Thoracic aorta (tissue), 2 donors: ENCODE results near the gene KAT2B. TPM values are rescaled to one million over a fixed set of nuclear protein-coding genes. Genes with fewer than 3 reads are reported as not detected.

Experiments used
- ATAC-seq: fragments of 150-250 bp; one replicate; pipeline ENCODE4 v1.8.0; 2017; ENCODE audit warnings: low read depth; ENCODE audit not compliant: insufficient number of reproducible peaks, low FRiP score
- DNase-seq: peaks from one replicate; pipeline ENCODE4 v3.0.0-alpha.2; 2020; ENCODE audit warnings: low spot score
- H3K27ac ChIP-seq, 2 donors: fragments of 200-600 bp; sonication (generic); 1 replicate in 1 of 2; 2 replicates in 1 of 2; pipeline ENCODE4 v1.5.1; 2016; ENCODE audit warnings: mild to moderate bottlenecking in 2 of 2, moderate library complexity in 2 of 2
- H3K27me3 ChIP-seq: fragments of 200-600 bp; sonication (generic); replicated peaks from 2 replicates; pipeline ENCODE4 v1.6.0; 2016; ENCODE audit warnings: mild to moderate bottlenecking; ENCODE audit not compliant: insufficient read depth
- H3K36me3 ChIP-seq: fragments of 200-600 bp; sonication (generic); one replicate; pipeline ENCODE4 v1.5.1; 2016
- H3K4me1 ChIP-seq, 2 donors: fragments of 200-600 bp; sonication (generic); 1 replicate in 1 of 2; 2 replicates in 1 of 2; pipeline versions ENCODE4 v1.5.1 to v1.6.0; 2016; ENCODE audit warnings: low read depth in 2 of 2, mild to moderate bottlenecking in 1 of 2; ENCODE audit not compliant: control insufficient read depth in 1 of 2
- H3K4me3 ChIP-seq: fragments of 200-600 bp; sonication (generic); 2 replicates; pipeline ENCODE4 v1.5.1; 2016; ENCODE audit warnings: mild to moderate bottlenecking
- H3K9me3 ChIP-seq: fragments of 200-600 bp; sonication (generic); 2 replicates; pipeline ENCODE4 v1.5.1; 2016
- CTCF ChIP-seq: fragments of 200-600 bp; sonication (generic); IDR thresholded peaks from one replicate; pipeline ENCODE4 v1.5.1; 2019; ENCODE audit warnings: antibody characterized with exemption
- total RNA-seq, 2 donors: library from RNA; depleted of rRNA; stranded (reverse); fragments of >200 nt; gene quantifications; one replicate each; pipeline versions ENCODE4 v1.1.0 to v1.2.3, GENCODE V29; 2016

The KAT2B gene
- total RNA-seq, 2 donors from 2014 or later: 48.0 to 72.8 TPM

GRCh38 chr3:20073068-20073467 lies 32.8 kb downstream of the KAT2B start:
- H3K36me3 ChIP-seq: no peaks in the 10 kb centered on the region
- TF ChIP-seq CTCF: no peak
- DNase-seq: no peak
- no peak overlapping the region for H3K27ac ChIP-seq
- no peaks in the 10 kb centered on the region for H3K27me3 ChIP-seq
- ATAC-seq: no peak
- H3K4me1 ChIP-seq: peaks cover 0 to 23% of the 10 kb centered on the region in 2 donors
- no peaks in the 10 kb centered on the region for H3K9me3 ChIP-seq
- no peak overlapping the region for H3K4me3 ChIP-seq

DNA sequence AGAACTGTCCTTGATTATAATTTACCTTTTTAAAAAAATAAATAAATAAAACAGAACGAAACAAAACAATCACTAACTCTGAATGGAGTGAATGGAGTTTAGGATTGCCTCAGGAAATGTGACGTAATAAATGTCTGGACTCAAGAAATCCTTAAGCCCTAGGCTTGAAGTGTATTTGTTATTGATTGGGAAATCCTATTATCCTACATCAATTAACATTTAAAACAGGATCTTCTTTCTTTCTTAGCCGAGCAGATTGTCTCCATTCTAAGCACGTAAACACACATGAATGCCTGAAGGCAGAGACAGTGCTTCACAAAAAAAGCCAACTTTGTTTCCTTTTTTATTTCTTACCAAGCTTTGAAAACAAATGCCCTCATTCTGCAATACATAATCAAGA lies 33.4 kb downstream of the KAT2B start:
- TF ChIP-seq CTCF: no peak
- H3K4me1 ChIP-seq: peaks cover 0 to 17% of the 10 kb centered on the region in 2 donors
- H3K4me3 ChIP-seq: no peak overlapping the region
- H3K9me3 ChIP-seq: no peaks in the 10 kb centered on the region
- DNase-seq (no peak), ATAC-seq (no peak)
- no peak overlapping the region for H3K27ac ChIP-seq
- H3K27me3 ChIP-seq: no peaks in the 10 kb centered on the region
- H3K36me3 ChIP-seq: no peaks in the 10 kb centered on the region

GRCh38 chr3:20074226-20075063 lies 34.2 kb downstream of the KAT2B start:
- no peak for TF ChIP-seq CTCF
- peaks cover 0 to 10% of the 10 kb centered on the region in 2 donors for H3K4me1 ChIP-seq
- no peak for DNase-seq
- no peaks in the 10 kb centered on the region for H3K36me3 ChIP-seq
- H3K9me3 ChIP-seq: no peaks in the 10 kb centered on the region
- H3K4me3 ChIP-seq: no peak overlapping the region
- ATAC-seq: no peak
- no peak overlapping the region for H3K27ac ChIP-seq
- no peaks in the 10 kb centered on the region for H3K27me3 ChIP-seq

GRCh38 chr3:20075197-20075596 lies 35.0 kb downstream of the KAT2B start:
- Histone ChIP-seq H3K27me3 (no peaks in the 10 kb centered on the region), H3K4me1 (peaks cover 5 to 18% of the 10 kb centered on the region in 2 donors), H3K4me3 (no peak overlapping the region), H3K27ac (no peak overlapping the region), H3K36me3 (no peaks in the 10 kb centered on the region), H3K9me3 (no peaks in the 10 kb centered on the region)
- DNase-seq: no peak
- no peak for ATAC-seq
- TF ChIP-seq CTCF: no peak

DNA sequence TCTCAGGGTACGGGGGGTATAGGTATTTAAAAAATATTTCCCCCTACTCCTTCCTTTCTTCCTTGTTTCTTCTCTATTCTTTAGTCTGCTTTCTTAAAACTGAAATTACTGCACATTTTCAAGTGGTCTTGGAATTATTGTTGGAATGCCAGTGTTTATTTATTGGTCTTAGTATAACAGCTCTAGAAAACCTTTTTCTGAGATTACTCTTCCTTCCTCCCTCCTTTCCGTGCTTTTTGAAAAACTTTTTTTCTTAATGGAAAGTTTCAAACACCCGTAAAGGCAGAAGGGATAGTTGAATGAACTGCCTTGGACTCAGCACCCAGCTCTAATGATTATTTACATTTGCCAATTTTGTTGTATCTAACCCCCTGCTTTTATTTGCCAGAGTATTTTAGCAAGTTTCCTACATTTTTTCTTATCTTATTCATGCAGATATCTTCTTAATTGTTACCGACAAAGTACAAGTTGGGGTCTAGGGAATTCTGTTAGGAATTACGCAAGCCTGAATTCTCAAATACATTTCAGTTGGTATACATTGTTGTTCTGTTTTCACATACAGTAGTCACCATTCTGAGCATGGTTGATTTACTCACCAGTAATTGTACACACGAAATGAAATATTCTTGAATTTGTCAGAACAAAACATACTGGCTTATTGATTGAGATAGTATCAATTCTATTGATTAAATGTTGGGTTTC lies 36.2 kb downstream of the KAT2B start:
- DNase-seq (no peak), ATAC-seq (no peak)
- Histone ChIP-seq H3K27ac (no peak overlapping the region), H3K4me1 (peaks cover 17 to 24% of the 10 kb centered on the region in 2 donors), H3K4me3 (no peak overlapping the region), H3K9me3 (no peaks in the 10 kb centered on the region), H3K36me3 (no peaks in the 10 kb centered on the region), H3K27me3 (no peaks in the 10 kb centered on the region)
- TF ChIP-seq CTCF: no peak
